HG02885 (cell line): Measurements from ENCODE around the gene GUCY1A1.

Experiments
- ATAC-seq: cut with Tn5 transposase; IDR thresholded peaks from one replicate; pipeline ENCODE4 v1.9.1; 2021; ENCODE audit warnings: mild to moderate bottlenecking; ENCODE audit not compliant: unreplicated experiment, poor library complexity

Gene GUCY1A1

GRCh38 chr4:155657985-155658680 is 8.5 kb upstream of the GUCY1A1 start:
- ATAC-seq: no peak

- ATAC-seq: no peak
Observed at GRCh38 chr4:155658681-155659064, 8.0 kb upstream of the GUCY1A1 start.

GRCh38 chr4:155659176-155659575 is 7.5 kb upstream of the GUCY1A1 start:
- no peak for ATAC-seq

GRCh38 chr4:155660436-155660835 is 6.2 kb upstream of the GUCY1A1 start:
- ATAC-seq: no peak

GRCh38 chr4:155665054-155665453 is 1.6 kb upstream of the GUCY1A1 start:
- no peak for ATAC-seq

GRCh38 chr4:155667222-155667567 is 547 bp downstream of the GUCY1A1 start:
- ATAC-seq: peak; percentile 48

GRCh38 chr4:155667568-155668511 is 1.2 kb downstream of the GUCY1A1 start:
- peak; percentile 60 for ATAC-seq

- no peak for ATAC-seq
Observed at GRCh38 chr4:155668707-155669220, 2.1 kb downstream of the GUCY1A1 start.

GRCh38 chr4:155672342-155672741 is 5.7 kb downstream of the GUCY1A1 start:
- no peak for ATAC-seq

GRCh38 chr4:155673453-155673979 is 6.9 kb downstream of the GUCY1A1 start:
- no peak for ATAC-seq

GRCh38 chr4:155674669-155675071 is 8.0 kb downstream of the GUCY1A1 start:
- ATAC-seq: no peak

- ATAC-seq: peak; percentile 70
Observed at GRCh38 chr4:155675709-155676429, 9.2 kb downstream of the GUCY1A1 start.

GRCh38 chr4:155676430-155676825 is 9.8 kb downstream of the GUCY1A1 start:
- no peak for ATAC-seq

- ATAC-seq: no peak
Observed at GRCh38 chr4:155678011-155678410, 11.4 kb downstream of the GUCY1A1 start.

GRCh38 chr4:155679343-155679742 is 12.7 kb downstream of the GUCY1A1 start:
- no peak for ATAC-seq

- no peak for ATAC-seq
Observed at GRCh38 chr4:155681886-155682285, 15.2 kb downstream of the GUCY1A1 start.

- ATAC-seq: no peak
Observed at GRCh38 chr4:155684423-155684822, 17.8 kb downstream of the GUCY1A1 start.

- ATAC-seq: no peak
Observed at GRCh38 chr4:155684892-155685541, 18.4 kb downstream of the GUCY1A1 start.

- no peak for ATAC-seq
Observed at GRCh38 chr4:155687380-155687982, 20.8 kb downstream of the GUCY1A1 start.

GRCh38 chr4:155688211-155688610 is 21.6 kb downstream of the GUCY1A1 start:
- ATAC-seq: no peak
